Peyer's patch (tissue), 4 donors: Measurements from ENCODE around the gene RALGPS1.

Experiments used
- POLR2A ChIP-seq, 2 donors: fragments of 450-650 bp; IDR thresholded peaks; one replicate each; pipeline ENCODE4 v1.5.1; 2017; ENCODE audit warnings: antibody characterized with exemption in 2 of 2, mild to moderate bottlenecking in 2 of 2, moderate library complexity in 2 of 2
- TF ChIP-seq, protein P1 (sequence below), 6 experiments: fragments of 450-650 bp in 4 of 6; fragments of 200-600 bp in 2 of 6; sonication (generic) in 1 of 6; IDR thresholded peaks; one replicate each; pipeline ENCODE4 v1.5.1; 2017 to 2019; ENCODE audit warnings: antibody characterized with exemption in 6 of 6, mild to moderate bottlenecking in 3 of 6, moderate library complexity in 1 of 6

DNA sequence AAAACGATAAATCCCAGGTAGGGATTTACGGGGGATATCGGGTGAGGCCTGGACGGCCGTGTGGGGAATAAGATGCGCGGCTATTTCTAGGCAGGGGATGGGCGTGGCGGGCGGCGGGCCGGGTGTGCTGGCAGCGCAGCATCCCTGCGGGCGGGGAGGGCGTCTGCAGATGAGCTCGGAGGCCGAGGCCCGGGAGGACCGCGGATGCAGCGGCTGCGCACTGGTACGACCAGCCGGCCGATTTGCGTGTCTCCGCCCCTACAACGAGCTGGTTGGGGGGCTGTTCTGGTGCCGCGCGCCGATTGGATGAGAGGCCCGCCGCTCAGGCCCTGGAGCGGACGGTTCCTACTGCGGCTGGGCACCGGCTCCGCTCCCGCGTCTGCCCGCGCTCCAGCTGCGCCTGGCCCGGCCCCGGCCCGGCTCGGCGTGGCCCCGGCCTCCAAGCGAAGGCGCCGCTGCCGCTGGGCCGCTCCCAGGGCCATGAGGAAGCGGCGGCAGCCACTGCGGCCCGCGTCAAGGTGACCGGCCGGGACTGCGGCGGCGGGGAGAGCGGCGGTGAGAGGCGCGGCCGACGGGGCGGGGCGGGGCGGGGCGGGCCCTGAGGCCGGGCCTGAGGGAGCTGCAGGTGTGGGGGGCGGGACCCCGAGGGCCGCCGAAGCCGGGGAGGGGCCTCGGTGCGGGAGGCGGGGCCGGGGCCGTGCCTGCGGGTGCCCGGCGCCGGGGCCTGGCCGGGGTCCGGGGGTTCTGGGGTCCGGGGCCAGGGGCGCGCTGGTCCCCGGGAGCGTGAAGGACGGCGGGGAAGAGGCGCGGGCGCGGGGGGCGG lies at the start of gene RALGPS1:
- TF ChIP-seq, protein P1, sequence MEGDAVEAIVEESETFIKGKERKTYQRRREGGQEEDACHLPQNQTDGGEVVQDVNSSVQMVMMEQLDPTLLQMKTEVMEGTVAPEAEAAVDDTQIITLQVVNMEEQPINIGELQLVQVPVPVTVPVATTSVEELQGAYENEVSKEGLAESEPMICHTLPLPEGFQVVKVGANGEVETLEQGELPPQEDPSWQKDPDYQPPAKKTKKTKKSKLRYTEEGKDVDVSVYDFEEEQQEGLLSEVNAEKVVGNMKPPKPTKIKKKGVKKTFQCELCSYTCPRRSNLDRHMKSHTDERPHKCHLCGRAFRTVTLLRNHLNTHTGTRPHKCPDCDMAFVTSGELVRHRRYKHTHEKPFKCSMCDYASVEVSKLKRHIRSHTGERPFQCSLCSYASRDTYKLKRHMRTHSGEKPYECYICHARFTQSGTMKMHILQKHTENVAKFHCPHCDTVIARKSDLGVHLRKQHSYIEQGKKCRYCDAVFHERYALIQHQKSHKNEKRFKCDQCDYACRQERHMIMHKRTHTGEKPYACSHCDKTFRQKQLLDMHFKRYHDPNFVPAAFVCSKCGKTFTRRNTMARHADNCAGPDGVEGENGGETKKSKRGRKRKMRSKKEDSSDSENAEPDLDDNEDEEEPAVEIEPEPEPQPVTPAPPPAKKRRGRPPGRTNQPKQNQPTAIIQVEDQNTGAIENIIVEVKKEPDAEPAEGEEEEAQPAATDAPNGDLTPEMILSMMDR (IDR thresholded peaks at IDR 0.05), result peak in 1 of 6 experiments; percentile 8
- TF ChIP-seq POLR2A (IDR thresholded peaks at IDR 0.05), result peak in 1 of 2 donors; percentile 90
